Spleen (tissue), 7 donors: ENCODE measurements around the gene COPB1.

ENCODE experiments used
- POLR2A ChIP-seq, 3 donors: fragments of 450-650 bp; IDR thresholded peaks; one replicate each; pipeline ENCODE4 v1.5.1; 2017; ENCODE audit warnings: antibody characterized with exemption in 3 of 3, mild to moderate bottlenecking in 1 of 3
- POLR2AphosphoS5 ChIP-seq, 3 donors: sonication (generic); formaldehyde crosslinking; IDR thresholded peaks; one replicate each; pipeline ENCODE4 v1.5.1; 2017; ENCODE audit warnings: antibody characterized with exemption in 3 of 3
- TF ChIP-seq, protein P1 (sequence below), 11 experiments: fragments of 200-600 bp in 7 of 11; fragments of 450-650 bp in 4 of 11; sonication (generic) in 4 of 11; IDR thresholded peaks in 8 of 11; conservative IDR thresholded peaks in 3 of 11; 1 replicate in 7 of 11; 2 replicates in 4 of 11; pipeline versions ENCODE4 v1.4.0 to v1.8.0; 2016 to 2021; ENCODE audit warnings: antibody characterized with exemption in 11 of 11, inconsistent platforms in 4 of 11, mild to moderate bottlenecking in 1 of 11
- donor health status: DM: no; HTN: no; CAD: no; lungs with moderate emphysema.
- donor health status: DM: no; HTN: no; CAD: no.
- donor health status: DM: no; HTN: no; CAD: no.

- TF ChIP-seq, protein P1, sequence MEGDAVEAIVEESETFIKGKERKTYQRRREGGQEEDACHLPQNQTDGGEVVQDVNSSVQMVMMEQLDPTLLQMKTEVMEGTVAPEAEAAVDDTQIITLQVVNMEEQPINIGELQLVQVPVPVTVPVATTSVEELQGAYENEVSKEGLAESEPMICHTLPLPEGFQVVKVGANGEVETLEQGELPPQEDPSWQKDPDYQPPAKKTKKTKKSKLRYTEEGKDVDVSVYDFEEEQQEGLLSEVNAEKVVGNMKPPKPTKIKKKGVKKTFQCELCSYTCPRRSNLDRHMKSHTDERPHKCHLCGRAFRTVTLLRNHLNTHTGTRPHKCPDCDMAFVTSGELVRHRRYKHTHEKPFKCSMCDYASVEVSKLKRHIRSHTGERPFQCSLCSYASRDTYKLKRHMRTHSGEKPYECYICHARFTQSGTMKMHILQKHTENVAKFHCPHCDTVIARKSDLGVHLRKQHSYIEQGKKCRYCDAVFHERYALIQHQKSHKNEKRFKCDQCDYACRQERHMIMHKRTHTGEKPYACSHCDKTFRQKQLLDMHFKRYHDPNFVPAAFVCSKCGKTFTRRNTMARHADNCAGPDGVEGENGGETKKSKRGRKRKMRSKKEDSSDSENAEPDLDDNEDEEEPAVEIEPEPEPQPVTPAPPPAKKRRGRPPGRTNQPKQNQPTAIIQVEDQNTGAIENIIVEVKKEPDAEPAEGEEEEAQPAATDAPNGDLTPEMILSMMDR (IDR thresholded peaks at IDR 0.05 in 8 of 11, conservative IDR thresholded peaks at IDR 0.05 in 3 of 11) = no peak
- TF ChIP-seq POLR2AphosphoS5 (IDR thresholded peaks at IDR 0.05) = no peak
- no peak for TF ChIP-seq POLR2A (IDR thresholded peaks at IDR 0.05)
These were observed 47.1 kb upstream of the COPB1 start for GRCh38 chr11:14546672-14547071.
